GM12878 (cell line): Measurements from ENCODE around the gene PIMREG. TPM values are rescaled to one million over a fixed set of nuclear protein-coding genes. Genes with fewer than 3 reads are reported as not detected.

Experiments
- ATAC-seq: fragments of 200-7000 bp; cut with Tn5 transposase; 3 replicates; pipeline ENCODE4 v1.9.1; 2020; ENCODE audit warnings: mild to moderate bottlenecking, moderate library complexity
- BruUV-seq: library from RNA; stranded (reverse); fragments of 400-500 nt; replicated peaks from 2 replicates; lab custom pipeline; 2021; lab: Mats Ljungman, UMichigan
- CTCF ChIA-PET: fragments of 300-600 bp; sonication (Branson Sonifier 250); formaldehyde crosslinking; extraction: SDS; loops from one replicate; lab custom pipeline; 2021; ENCODE audit warnings: inconsistent platforms; lab: Yijun Ruan, JAX
- POLR2A ChIA-PET: fragments of 350-600 bp; formaldehyde crosslinking; extraction: SDS; loops from one replicate; lab custom pipeline; 2021; ENCODE audit warnings: inconsistent platforms; lab: Charles Lee
- RAD21 ChIA-PET: fragments of 300-600 bp; sonication (Branson Sonifier 250); formaldehyde crosslinking; loops from one replicate; lab custom pipeline; 2023; ENCODE audit warnings: antibody characterized with exemption; ENCODE audit not compliant: unreplicated experiment; lab: Charles Lee
- SMC1A ChIA-PET: fragments of 300-600 bp; sonication (Branson Sonifier 250); formaldehyde crosslinking; loops from one replicate; lab custom pipeline; 2023; ENCODE audit not compliant: unreplicated experiment, uncharacterized antibody; lab: Charles Lee
- DNase-seq: peaks from one replicate; pipeline ENCODE4 v3.0.0-alpha.2; 2011; ENCODE audit warnings: low read depth, low spot score
- FAIRE-seq: peaks from 3 replicates; lab custom pipeline; 2011; peaks lifted over from hg19 to GRCh38; lab: Jason Lieb, UNC
- H2AFZ ChIP-seq: 2 replicates; pipeline ENCODE4 v1.6.0; 2011; ENCODE audit warnings: low read depth, low read length, control low read depth; ENCODE audit not compliant: control insufficient read depth
- H3K27ac ChIP-seq: 2 replicates; pipeline ENCODE4 v1.5.1; 2011; ENCODE audit warnings: control low read depth; ENCODE audit not compliant: control insufficient read depth, insufficient read depth
- H3K27me3 ChIP-seq, 2 experiments: replicated peaks in 1 of 2; 2 replicates each; pipeline versions ENCODE4 v1.6.0 to v1.6.1; 2011; ENCODE audit warnings: low read length in 1 of 2; ENCODE audit not compliant: control insufficient read depth in 2 of 2, insufficient read depth in 2 of 2
- H3K36me3 ChIP-seq, 2 experiments: 2 replicates each; pipeline ENCODE4 v1.5.1; 2011; ENCODE audit warnings: low read length in 1 of 2; ENCODE audit not compliant: control insufficient read depth in 2 of 2, insufficient read depth in 2 of 2
- H3K4me1 ChIP-seq: 2 replicates; pipeline ENCODE4 v1.6.1; 2011; ENCODE audit warnings: mild to moderate bottlenecking, low read length, moderate library complexity, mixed read lengths; ENCODE audit not compliant: control insufficient read depth, insufficient read depth
- H3K4me2 ChIP-seq: 2 replicates; pipeline ENCODE4 v1.6.0; 2011; ENCODE audit warnings: control low read depth; ENCODE audit not compliant: control insufficient read depth, insufficient read depth
- H3K4me3 ChIP-seq: fragments of 200-600 bp; sonication (generic); 2 replicates; pipeline ENCODE4 v1.5.1; 2016
- H3K79me2 ChIP-seq: 2 replicates; pipeline ENCODE4 v1.6.0; 2011; ENCODE audit warnings: low read length; ENCODE audit not compliant: control insufficient read depth, insufficient read depth
- H3K9ac ChIP-seq: 2 replicates; pipeline ENCODE4 v1.8.0; 2011; ENCODE audit warnings: low read length, control low read depth, mixed read lengths; ENCODE audit not compliant: control insufficient read depth, insufficient read depth
- H3K9me3 ChIP-seq: replicated peaks from 3 replicates; pipeline ENCODE4 v1.5.1; 2011; ENCODE audit warnings: mild to moderate bottlenecking, low read length; ENCODE audit not compliant: control insufficient read depth, insufficient read depth
- H4K20me1 ChIP-seq: 2 replicates; pipeline ENCODE4 v1.6.0; 2011; ENCODE audit not compliant: control insufficient read depth, insufficient read depth
- CBFB ChIP-seq: IDR thresholded peaks from 2 replicates; pipeline ENCODE4 v1.6.1; 2016; ENCODE audit warnings: antibody characterized with exemption, low read depth
- CTCF ChIP-seq, 3 experiments: IDR thresholded peaks in 2 of 3; conservative IDR thresholded peaks in 1 of 3; 2 replicates each; pipeline ENCODE4 v1.5.1; 2011; ENCODE audit warnings: low read depth in 3 of 3, low read length in 3 of 3, mild to moderate bottlenecking in 3 of 3, control low read depth in 2 of 3, moderate library complexity in 2 of 3, inconsistent platforms in 1 of 3, mixed read lengths in 1 of 3; ENCODE audit not compliant: control insufficient read depth in 2 of 3, insufficient read depth in 1 of 3; ENCODE audit errors: extremely low read depth in 1 of 3
- HDAC2 ChIP-seq: fragments of 200-600 bp; sonication (generic); IDR thresholded peaks from 2 replicates; pipeline ENCODE4 v1.6.1; 2017
- IRF5 ChIP-seq: fragments of 450-650 bp; IDR thresholded peaks from 2 replicates; pipeline ENCODE4 v1.6.1; 2017; ENCODE audit warnings: borderline replicate concordance
- KDM1A ChIP-seq: fragments of 200-600 bp; sonication (generic); IDR thresholded peaks from 2 replicates; pipeline ENCODE4 v1.6.1; 2016; ENCODE audit warnings: borderline replicate concordance
- PAX5 ChIP-seq: IDR thresholded peaks from 2 replicates; pipeline ENCODE4 v1.6.1; 2011; ENCODE audit warnings: low read depth, low read length, borderline replicate concordance
- PAX8 ChIP-seq: fragments of 450-650 bp; IDR thresholded peaks from 2 replicates; pipeline ENCODE4 v1.6.1; 2017; ENCODE audit warnings: mild to moderate bottlenecking, moderate library complexity
- ZNF687 ChIP-seq: fragments of 450-650 bp; IDR thresholded peaks from 2 replicates; pipeline ENCODE4 v1.6.1; 2017; ENCODE audit warnings: mild to moderate bottlenecking, moderate library complexity
- WGBS: methylation state at CpG from one replicate; pipeline ENCODE4 v1.1.6; 2016; ENCODE audit warnings: low lambda C conversion rate; ENCODE audit not compliant: insufficient replicate concordance, insufficient coverage; ENCODE audit errors: missing lambda C conversion rate; 5-methylcytosine and 5-hydroxymethylcytosine counted together
- in situ Hi-C: fragments of 300-500 bp; cut with MboI; formaldehyde crosslinking; loops from 9 replicates; pipeline ENCODE4 v1.14.3; 2018; ENCODE audit warnings: mixed read lengths
- intact Hi-C: fragments of 100-400 bp; cut with micrococcal nuclease; formaldehyde crosslinking; loops from one replicate; pipeline ENCODE4 v1.14.2; 2022; ENCODE audit not compliant: unreplicated experiment
- polyA plus RNA-seq, 11 experiments: library from polyadenylated mRNA; depleted of rRNA in 4 of 11; unstranded in 6 of 11; stranded (reverse) in 5 of 11; fragments of >200 nt; fragmentation: Nextera tagmentation in 4 of 11; fragmentation: Illumina TruSeq in 1 of 11; extraction: Ambion mirVana in 4 of 11; extraction: Trizol in 1 of 11; gene quantifications; 1 replicate in 1 of 11; 2 replicates in 10 of 11; pipeline versions ENCODE4 v1.2.1 to v1.2.3, GENCODE V29; 2011 to 2016; ENCODE audit warnings: inconsistent platforms in 2 of 11, missing spikeins in 2 of 11, low read depth in 1 of 11
- total RNA-seq, 4 experiments: library from RNA; depleted of rRNA in 3 of 4; stranded (reverse); fragments of >200 nt in 3 of 4; fragmentation: Illumina TruSeq in 1 of 4; extraction: Trizol in 1 of 4; gene quantifications; 2 replicates each; pipeline versions ENCODE4 v1.2.1 to v1.2.3, GENCODE V29; 2013 to 2021

PIMREG gene
- total and polyA plus RNA-seq, 10 of the 15 experiments (the other 5 are each of a cell fraction or from before 2014, with no cell fraction given), result 2.8 to 35.8 (median 25.2) TPM

- in situ Hi-C loops, result no loop called here
- ChIA-PET CTCF (interaction anchor here (0.9 kb wide), 1 partner anchor 8 kb away, joined by 3 read pairs; no protein-coding TSS in a partner anchor), RAD21 (no interaction called here), SMC1A (no interaction called here), POLR2A (no interaction called here)
- Histone ChIP-seq H3K36me3 (no peaks in the 10 kb centered on the region), H3K27ac (no peak overlapping the region), H3K4me1 (peaks cover 7% of the 10 kb centered on the region), H2AFZ (no peak overlapping the region), H3K79me2 (no peaks in the 10 kb centered on the region), H3K4me3 (no peak overlapping the region), H3K4me2 (no peak overlapping the region), H4K20me1 (no peaks in the 10 kb centered on the region), H3K9me3 (no peaks in the 10 kb centered on the region; the same call in 1 of the 3 replicates), H3K27me3 (no peaks in the 10 kb centered on the region)
- no peak for DNase-seq
- FAIRE-seq, result no peak
- no peak for ATAC-seq
- BruUV-seq, result no TSS peak
- intact Hi-C loops, result no loop called here
- TF ChIP-seq HDAC2 (no peak), KDM1A (no peak), PAX5 (no peak), ZNF687 (no peak), IRF5 (no peak), CTCF (IDR thresholded peaks at IDR 0.05 in 2 of 3, conservative IDR thresholded peaks at IDR 0.05 in 1 of 3; ENCODE audit: control insufficient read depth in 2 of 3, extremely low read depth in 1 of 3, insufficient read depth in 1 of 3, low read depth in 3 of 3, low read length in 3 of 3) (no peak), PAX8 (no peak), CBFB (no peak)
- TF ChIP-seq, all 136 proteins: peak for 0
- H3K9ac ChIP-seq, result no peak overlapping the region
- 82% methylated on average over 14 of the region's 17 CpGs for WGBS
Measured at GRCh38 chr17:6428207-6428965, 15.9 kb upstream of the PIMREG start.
